Measurements from ENCODE around the gene OR1Q1.
"Not testable (repeated sequence)": the region's sequence is repeated elsewhere in the genome, so short reads cannot be mapped to it uniquely, and the experiment has no call there.

Gene OR1Q1, protein sequence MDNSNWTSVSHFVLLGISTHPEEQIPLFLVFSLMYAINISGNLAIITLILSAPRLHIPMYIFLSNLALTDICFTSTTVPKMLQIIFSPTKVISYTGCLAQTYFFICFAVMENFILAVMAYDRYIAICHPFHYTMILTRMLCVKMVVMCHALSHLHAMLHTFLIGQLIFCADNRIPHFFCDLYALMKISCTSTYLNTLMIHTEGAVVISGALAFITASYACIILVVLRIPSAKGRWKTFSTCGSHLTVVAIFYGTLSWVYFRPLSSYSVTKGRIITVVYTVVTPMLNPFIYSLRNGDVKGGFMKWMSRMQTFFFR

GRCh38 chr9:122614362-122614761 is at the start of gene OR1Q1:
Gene OR1Q1 (plus strand): TSS chr9:122614738. CDS start chr9:122614738, 0 bp downstream.
- no peak for DNase-seq

GRCh38 chr9:122567901-122568300 is 46.6 kb upstream of the OR1Q1 start:
- DNase-seq: no peak

- DNase-seq: no peak
Measured at GRCh38 chr9:122572456-122572855, 42.1 kb upstream of the OR1Q1 start.

DNA sequence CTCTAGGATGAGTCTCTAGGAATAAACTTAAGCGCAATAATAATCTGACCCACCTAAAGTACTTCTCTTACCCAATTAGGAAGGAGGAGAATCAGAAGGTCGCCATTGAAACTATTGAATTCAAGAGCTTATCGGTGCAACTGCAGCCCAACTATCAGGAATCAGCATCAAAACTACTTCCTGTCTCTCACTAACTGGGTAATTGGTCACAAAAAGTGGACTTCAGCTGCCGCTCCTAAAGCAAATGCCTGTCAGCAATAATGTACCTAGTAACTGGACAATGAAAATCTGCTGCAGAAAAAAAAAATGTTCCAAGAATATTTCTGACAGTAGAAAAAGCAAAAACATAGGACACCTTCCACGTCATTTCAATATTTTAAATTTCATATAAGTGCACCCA is 34.7 kb upstream of the OR1Q1 start:
- no peak for DNase-seq

GRCh38 chr9:122580360-122580759 is 34.2 kb upstream of the OR1Q1 start:
- DNase-seq: no peak

DNA sequence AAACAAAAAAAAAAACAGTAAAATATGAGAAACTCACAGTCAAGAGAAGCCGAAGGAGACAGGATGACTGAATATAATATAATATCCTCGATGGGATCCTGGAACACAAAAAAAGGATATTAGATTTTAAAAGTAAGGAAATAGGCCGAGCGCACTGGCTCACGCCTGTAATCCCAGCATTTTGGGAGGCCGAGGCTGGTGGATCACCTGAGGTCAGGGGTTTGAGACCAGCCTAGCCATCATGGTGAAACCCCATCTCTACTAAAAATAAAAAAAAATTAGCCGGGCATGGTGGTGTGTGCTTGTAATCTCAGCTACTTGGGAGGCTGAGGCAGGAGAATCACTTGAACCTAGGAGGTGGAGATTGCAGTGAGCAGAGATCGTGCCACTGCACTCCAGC is 31.3 kb upstream of the OR1Q1 start, which contains the start of gene OR1L8:
OR1L8 (minus strand) TSS at position 101 of the 400 bp plus-strand sequence. CDS start 14,907 bp downstream, outside the sequence.
- not testable (repeated sequence) for DNase-seq

DNA sequence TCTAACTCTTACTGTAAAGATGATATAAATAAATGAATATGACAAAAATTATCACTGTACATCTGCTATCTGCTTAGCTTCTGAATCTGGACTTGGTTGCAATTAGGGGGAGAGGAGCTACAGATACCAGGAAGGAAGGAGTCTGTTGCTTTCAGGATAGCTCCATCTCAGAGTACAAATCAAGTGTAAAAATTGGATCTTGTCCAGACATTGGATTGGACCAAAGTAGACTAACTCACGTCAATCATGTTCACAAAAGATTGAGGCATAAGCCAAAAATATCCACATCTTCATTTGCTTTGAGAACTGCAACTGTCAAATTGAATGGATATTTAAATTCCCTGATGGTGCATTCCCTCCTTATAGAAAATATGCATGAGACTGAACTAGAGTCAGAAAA is 8.8 kb upstream of the OR1Q1 start:
- DNase-seq: no peak

DNA sequence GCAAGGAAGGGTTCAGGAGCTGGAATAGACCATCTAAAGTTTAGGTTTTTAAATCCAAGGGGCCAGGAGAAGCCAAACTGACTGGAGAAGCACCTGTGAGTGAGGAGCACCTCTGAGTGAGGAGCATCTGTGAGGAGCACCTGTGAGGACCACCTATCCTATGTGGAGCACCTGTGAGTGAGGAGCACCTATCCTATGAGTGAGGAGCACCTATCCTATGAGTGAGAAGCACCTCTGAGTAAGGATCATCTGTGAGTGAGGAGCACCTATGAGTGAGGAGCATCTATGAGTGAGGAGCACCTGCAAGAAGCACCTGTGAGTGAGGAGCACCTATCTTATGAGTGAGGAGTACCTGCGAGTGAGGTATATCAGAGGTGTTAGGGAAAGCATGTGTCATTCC is 8.0 kb upstream of the OR1Q1 start:
- no peak for DNase-seq

DNA sequence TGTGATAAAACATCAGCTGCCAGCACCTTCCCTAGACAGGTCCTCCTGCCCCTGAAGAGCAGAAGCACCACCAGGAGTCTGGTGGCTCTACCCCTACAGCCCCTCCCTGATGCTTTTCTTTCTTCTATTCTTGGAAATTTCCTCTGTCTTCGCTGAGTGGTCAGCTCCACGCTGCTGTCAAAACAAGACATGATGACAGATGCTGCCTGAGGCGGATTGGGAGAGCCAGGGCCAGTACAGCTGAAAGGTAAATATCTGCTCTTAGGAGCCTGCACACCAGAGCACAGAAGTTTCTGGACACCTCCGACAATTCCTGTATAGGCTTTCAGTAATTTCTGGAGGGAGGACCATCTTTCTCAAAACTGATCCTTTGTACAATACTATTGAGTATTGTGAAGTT is 4.7 kb upstream of the OR1Q1 start:
- DNase-seq: no peak

DNA sequence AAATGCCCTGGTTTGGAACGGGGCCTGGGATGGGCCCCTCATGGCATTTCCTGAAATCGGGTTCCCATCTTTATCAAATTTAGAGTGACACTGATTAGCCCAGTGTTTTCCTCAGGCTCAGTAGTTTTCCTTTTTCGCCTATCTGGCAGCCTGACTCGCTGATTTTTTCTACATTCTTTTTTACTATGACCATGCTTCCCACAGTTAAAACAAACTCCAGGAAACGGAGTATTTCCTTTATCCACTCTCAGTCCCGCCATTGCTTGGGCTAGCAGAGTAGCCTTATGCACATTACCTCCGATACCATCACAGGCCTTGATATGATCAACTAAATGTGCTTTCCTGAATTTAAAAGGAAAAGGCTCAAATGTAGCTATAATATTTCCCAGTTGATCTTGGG is 5.5 kb downstream of the OR1Q1 start:
- DNase-seq: no peak

GRCh38 chr9:122642226-122642625 is 27.7 kb downstream of the OR1Q1 start:
- no peak for DNase-seq

- DNase-seq: no peak
Measured at GRCh38 chr9:122656378-122656777, 41.8 kb downstream of the OR1Q1 start.

GRCh38 chr9:122657527-122657926 is 43.0 kb downstream of the OR1Q1 start, which contains the start of gene OR1B1:
Gene OR1B1 (minus strand): TSS chr9:122657627.
- DNase-seq: no peak

DNA sequence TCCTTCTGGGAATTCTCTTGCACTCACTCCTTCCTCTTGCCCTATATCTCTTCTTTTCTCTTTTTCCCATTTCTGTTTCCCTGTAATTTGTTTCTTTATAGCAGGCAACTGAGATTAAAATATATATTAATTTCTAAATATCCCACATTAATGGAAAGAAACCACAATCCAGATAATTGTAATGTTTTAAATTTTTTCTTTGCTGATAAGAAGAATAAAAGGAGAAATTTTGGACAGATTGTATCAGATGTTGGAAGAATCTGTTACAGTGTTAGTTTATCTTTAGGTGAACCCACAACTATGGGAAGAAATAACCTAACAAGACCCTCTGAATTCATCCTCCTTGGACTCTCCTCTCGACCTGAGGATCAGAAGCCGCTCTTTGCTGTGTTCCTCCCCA is 46.9 kb downstream of the OR1Q1 start, which contains the start of gene OR1L1:
OR1L1 (plus strand) TSS at position 301 of the 400 bp plus-strand sequence; CDS start at position 301, 0 bp downstream.
- DNase-seq: no peak

All from stimulated activated naive CD4-positive, alpha-beta T cell treated with Interleukin-2 at 50 U/mL for 16 hours (primary cell).